PFSK-1 (cell line): ENCODE data around the gene ACSL6.

Experiments
- FOXP2 ChIP-seq: optimal IDR thresholded peaks from 2 replicates; pipeline ENCODE3; 2011; ENCODE audit warnings: borderline replicate concordance, control low read depth, inconsistent platforms; ENCODE audit not compliant: insufficient read depth; ENCODE audit errors: extremely low read length, extremely low read depth
- POLR2AphosphoS5 ChIP-seq: IDR thresholded peaks from 2 replicates; pipeline ENCODE4 v1.6.1; 2012; ENCODE audit warnings: low read depth, mild to moderate bottlenecking, control low read depth, low read length, moderate library complexity
- REST ChIP-seq, 2 experiments: IDR thresholded peaks; 2 replicates each; pipeline versions ENCODE4 v1.6.1 to v1.8.0; 2011 to 2012; ENCODE audit warnings: low read depth in 2 of 2, low read length in 2 of 2, control low read depth in 1 of 2, inconsistent platforms in 1 of 2, mild to moderate bottlenecking in 1 of 2, moderate library complexity in 1 of 2; ENCODE audit not compliant: insufficient read depth in 1 of 2
- SIN3A ChIP-seq: IDR thresholded peaks from 2 replicates; pipeline ENCODE4 v1.6.1; 2012; ENCODE audit warnings: mild to moderate bottlenecking, low read length, moderate library complexity, borderline replicate concordance; ENCODE audit not compliant: insufficient read depth
- TAF1 ChIP-seq: IDR thresholded peaks from 2 replicates; pipeline ENCODE4 v1.6.1; 2012; ENCODE audit warnings: low read length, control low read depth, borderline replicate concordance; ENCODE audit not compliant: insufficient read depth

The ACSL6 gene

GRCh38 chr5:131980696-131981095, 30.8 kb downstream of the ACSL6 start:
- TF ChIP-seq REST (IDR thresholded peaks at IDR 0.05; ENCODE audit: insufficient read depth in 1 of 2, low read depth in 2 of 2, low read length in 2 of 2), result no peak
- no peak for TF ChIP-seq SIN3A
- TF ChIP-seq TAF1, result no peak
- TF ChIP-seq FOXP2, result no peak
- no peak for TF ChIP-seq POLR2AphosphoS5

DNA sequence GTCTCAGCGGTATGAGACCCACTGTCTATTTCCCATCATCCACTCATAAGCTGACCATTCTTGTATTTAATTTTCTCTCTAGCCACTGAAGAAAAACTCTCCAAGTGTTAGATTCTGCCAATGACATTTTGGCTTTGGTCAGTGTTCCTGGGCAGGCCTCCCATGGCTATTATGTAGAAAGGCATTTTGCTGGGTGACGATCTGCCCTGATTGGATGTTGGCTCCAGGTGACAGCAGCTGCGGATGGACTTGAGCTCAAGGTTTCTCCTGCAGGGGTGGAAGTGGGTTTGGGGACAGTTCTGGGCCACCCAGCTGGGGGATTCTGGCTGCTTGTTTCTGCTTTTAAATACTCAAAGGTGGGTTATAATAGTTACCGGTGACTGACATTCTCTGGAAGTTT, 31.6 kb downstream of the ACSL6 start:
- TF ChIP-seq SIN3A (no peak), POLR2AphosphoS5 (no peak), FOXP2 (no peak), REST (IDR thresholded peaks at IDR 0.05; ENCODE audit: insufficient read depth in 1 of 2, low read depth in 2 of 2, low read length in 2 of 2) (no peak), TAF1 (no peak)

DNA sequence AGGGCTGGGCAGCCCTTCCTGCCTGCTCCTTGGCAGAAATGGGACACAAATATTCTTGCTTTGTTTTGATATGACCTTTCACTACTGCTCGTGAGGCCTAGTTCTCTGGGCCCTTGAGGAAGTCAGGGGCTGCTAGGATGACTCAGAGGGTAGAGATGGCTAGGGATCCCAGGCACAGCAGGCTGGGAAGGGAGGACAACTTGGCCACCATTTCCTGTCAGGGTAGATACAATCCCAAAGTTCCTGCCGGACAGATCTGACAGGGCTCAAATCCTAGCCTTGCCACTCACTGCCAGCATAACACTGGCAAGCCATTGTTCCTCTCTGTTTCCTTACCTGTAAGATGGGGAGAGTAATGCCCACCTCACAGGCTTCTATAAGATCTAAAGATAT, 34.2 kb downstream of the ACSL6 start:
- TF ChIP-seq REST (IDR thresholded peaks at IDR 0.05; ENCODE audit: insufficient read depth in 1 of 2, low read depth in 2 of 2, low read length in 2 of 2) (no peak), FOXP2 (no peak), POLR2AphosphoS5 (no peak), SIN3A (no peak)

GRCh38 chr5:131976414-131977211, 34.8 kb downstream of the ACSL6 start:
- TF ChIP-seq POLR2AphosphoS5, result no peak
- TF ChIP-seq SIN3A, result no peak
- no peak for TF ChIP-seq FOXP2
- no peak for TF ChIP-seq TAF1
- no peak for TF ChIP-seq REST (IDR thresholded peaks at IDR 0.05; ENCODE audit: insufficient read depth in 1 of 2, low read depth in 2 of 2, low read length in 2 of 2)
